CD14-positive monocyte (primary cell): ENCODE measurements around the gene IRF2BP2. TPM values are rescaled to one million over a fixed set of nuclear protein-coding genes. Genes with fewer than 3 reads are reported as not detected.

ENCODE experiments used
- DNase-seq, 3 donors: peaks; one replicate each; pipeline ENCODE4 v3.0.0-alpha.2; 2011 to 2022
- H2AFZ ChIP-seq: 2 replicates; pipeline ENCODE4 v1.6.0; 2012; ENCODE audit warnings: mild to moderate bottlenecking, low read depth, low read length, inconsistent platforms; ENCODE audit not compliant: insufficient read depth, poor library complexity, severe bottlenecking
- H3K27ac ChIP-seq, 2 donors: 1 replicate in 1 of 2; 2 replicates in 1 of 2; pipeline ENCODE4 v1.5.1; 2012 to 2013; ENCODE audit warnings: low read length in 2 of 2, control low read depth in 1 of 2, inconsistent platforms in 1 of 2, low read depth in 1 of 2, mild to moderate bottlenecking in 1 of 2
- H3K27me3 ChIP-seq, 2 donors: one replicate each; pipeline versions ENCODE4 v1.6.0 to v1.6.1; 2011 to 2013; ENCODE audit warnings: low read length in 2 of 2; ENCODE audit not compliant: control insufficient read depth in 2 of 2, insufficient read depth in 2 of 2
- H3K36me3 ChIP-seq, 2 donors: replicated peaks in 1 of 2; 1 replicate in 1 of 2; 2 replicates in 1 of 2; pipeline versions ENCODE4 v1.5.1 to v1.6.1; 2012 to 2013; ENCODE audit warnings: low read length in 2 of 2, control low read depth in 1 of 2, inconsistent platforms in 1 of 2, mild to moderate bottlenecking in 1 of 2; ENCODE audit not compliant: insufficient read depth in 2 of 2, control insufficient read depth in 1 of 2
- H3K4me1 ChIP-seq, 2 donors: 1 replicate in 1 of 2; 2 replicates in 1 of 2; pipeline versions ENCODE4 v1.5.1 to v1.6.1; 2012 to 2013; ENCODE audit warnings: low read length in 2 of 2, control low read depth in 1 of 2, inconsistent platforms in 1 of 2, mild to moderate bottlenecking in 1 of 2, moderate library complexity in 1 of 2; ENCODE audit not compliant: insufficient read depth in 2 of 2, control insufficient read depth in 1 of 2
- H3K4me2 ChIP-seq: replicated peaks from 2 replicates; pipeline ENCODE3; 2012; ENCODE audit warnings: low read length, moderate library complexity, mild to moderate bottlenecking; ENCODE audit not compliant: poor library complexity, severe bottlenecking; ENCODE audit errors: extremely low read depth
- H3K4me3 ChIP-seq, 3 experiments: fragments of 200-600 bp in 1 of 3; sonication (generic) in 1 of 3; replicated peaks in 1 of 3; 1 replicate in 2 of 3; 2 replicates in 1 of 3; pipeline ENCODE4 v1.5.1; 2011 to 2013; ENCODE audit warnings: low read length in 3 of 3, mild to moderate bottlenecking in 3 of 3, control low read depth in 2 of 3, low read depth in 2 of 3, inconsistent platforms in 1 of 3, moderate library complexity in 1 of 3
- H3K79me2 ChIP-seq: 2 replicates; pipeline ENCODE4 v1.6.0; 2012; ENCODE audit warnings: mild to moderate bottlenecking, control low read depth, inconsistent platforms, low read length, moderate library complexity; ENCODE audit not compliant: insufficient read depth
- H3K9ac ChIP-seq: 2 replicates; pipeline ENCODE4 v1.6.0; 2017; ENCODE audit warnings: low read length, mild to moderate bottlenecking; ENCODE audit not compliant: insufficient read depth, poor library complexity, severe bottlenecking
- H3K9me3 ChIP-seq, 2 donors: replicated peaks in 1 of 2; 1 replicate in 1 of 2; 2 replicates in 1 of 2; pipeline versions ENCODE4 v1.5.1 to v1.6.1; 2012 to 2013; ENCODE audit warnings: low read length in 2 of 2, control low read depth in 1 of 2; ENCODE audit not compliant: control insufficient read depth in 1 of 2, insufficient read depth in 1 of 2
- H4K20me1 ChIP-seq: 2 replicates; pipeline ENCODE4 v1.6.0; 2012; ENCODE audit warnings: mild to moderate bottlenecking, low read length, control low read depth, moderate library complexity; ENCODE audit not compliant: insufficient read depth
- H3K27ac Mint-ChIP-seq, 7 donors: one replicate each; pipeline ENCODE4 v1.8.0; 2020; ENCODE audit warnings: mild to moderate bottlenecking in 7 of 7, mixed read lengths in 7 of 7, moderate library complexity in 6 of 7, inconsistent platforms in 2 of 7
- H3K27me3 Mint-ChIP-seq, 3 donors: one replicate each; pipeline ENCODE4 v1.8.0; 2021 to 2022; ENCODE audit warnings: low read depth in 3 of 3, mild to moderate bottlenecking in 3 of 3, mixed read lengths in 3 of 3, moderate library complexity in 3 of 3, inconsistent platforms in 1 of 3
- H3K36me3 Mint-ChIP-seq, 2 donors: one replicate each; pipeline ENCODE4 v1.8.0; 2020; ENCODE audit warnings: mixed read lengths in 2 of 2, inconsistent platforms in 1 of 2, mild to moderate bottlenecking in 1 of 2
- H3K4me1 Mint-ChIP-seq: one replicate; pipeline ENCODE4 v1.8.0; 2020; ENCODE audit warnings: mild to moderate bottlenecking, mixed read lengths
- H3K4me3 Mint-ChIP-seq, 2 donors: one replicate each; pipeline ENCODE4 v1.8.0; 2020; ENCODE audit warnings: mild to moderate bottlenecking in 2 of 2, mixed read lengths in 2 of 2, moderate library complexity in 1 of 2
- H3K9me3 Mint-ChIP-seq, 7 donors: one replicate each; pipeline ENCODE4 v1.8.0; 2020 to 2022; ENCODE audit warnings: mixed read lengths in 7 of 7, mild to moderate bottlenecking in 6 of 7, moderate library complexity in 6 of 7, inconsistent platforms in 2 of 7
- CTCF ChIP-seq: fragments of 200-600 bp; IDR thresholded peaks from one replicate; pipeline ENCODE4 v1.8.0; 2022; ENCODE audit warnings: antibody characterized with exemption, mild to moderate bottlenecking
- WGBS: methylation state at CpG from one replicate; pipeline ENCODE4 v1.1.5; 2013; ENCODE audit warnings: missing lambda C conversion rate; ENCODE audit not compliant: insufficient coverage; 5-methylcytosine and 5-hydroxymethylcytosine counted together
- intact Hi-C, 2 donors: fragments of 100-400 bp; cut with micrococcal nuclease; formaldehyde crosslinking; loops; one replicate each; pipeline versions ENCODE4 v1.15.0 to v1.15.1; 2023
- polyA plus RNA-seq, 3 donors: library from polyadenylated mRNA; depleted of rRNA in 1 of 3; unstranded in 2 of 3; stranded (reverse) in 1 of 3; fragments of 300-500 nt in 2 of 3; fragments of >200 nt in 1 of 3; fragmentation: Illumina TruSeq in 2 of 3; gene quantifications; 1 replicate in 2 of 3; 2 replicates in 1 of 3; pipeline ENCODE4 v1.2.3, GENCODE V29; 2012 to 2021

IRF2BP2 gene
- polyA plus RNA-seq, 3 donors: 22.4 to 656 (median 22.6) TPM

GRCh38 chr1:234627009-234627950 lies 17.3 kb upstream of the IRF2BP2 start:
- H3K27ac ChIP-seq: no peak overlapping the region
- WGBS: 99% methylated on average over 9 of the region's 11 CpGs
- no peaks in the 10 kb centered on the region for H3K36me3 ChIP-seq
- peaks cover 10 to 11% of the 10 kb centered on the region in 2 donors for H3K4me1 ChIP-seq
- H3K9ac ChIP-seq: no peak overlapping the region
- Mint-ChIP-seq H3K4me3 (no peak overlapping the region), H3K27me3 (peaks cover 0 to 2% (median 0%) of the 10 kb centered on the region in 3 donors), H3K9me3 (peaks cover 0 to 2% (median 0%) of the 10 kb centered on the region in 7 donors), H3K4me1 (peaks cover 28% of the 10 kb centered on the region), H3K27ac (no peak overlapping the region), H3K36me3 (peaks cover 0 to 3% of the 10 kb centered on the region in 2 donors)
- no peaks in the 10 kb centered on the region for H3K27me3 ChIP-seq
- intact Hi-C loops: no loop called here
- H2AFZ ChIP-seq: no peak overlapping the region
- H3K79me2 ChIP-seq: no peaks in the 10 kb centered on the region
- H4K20me1 ChIP-seq: no peaks in the 10 kb centered on the region
- no peak overlapping the region for H3K4me2 ChIP-seq
- no peak overlapping the region for H3K4me3 ChIP-seq
- no peak for DNase-seq
- H3K9me3 ChIP-seq: no peaks in the 10 kb centered on the region
- TF ChIP-seq CTCF: no peak

DNA sequence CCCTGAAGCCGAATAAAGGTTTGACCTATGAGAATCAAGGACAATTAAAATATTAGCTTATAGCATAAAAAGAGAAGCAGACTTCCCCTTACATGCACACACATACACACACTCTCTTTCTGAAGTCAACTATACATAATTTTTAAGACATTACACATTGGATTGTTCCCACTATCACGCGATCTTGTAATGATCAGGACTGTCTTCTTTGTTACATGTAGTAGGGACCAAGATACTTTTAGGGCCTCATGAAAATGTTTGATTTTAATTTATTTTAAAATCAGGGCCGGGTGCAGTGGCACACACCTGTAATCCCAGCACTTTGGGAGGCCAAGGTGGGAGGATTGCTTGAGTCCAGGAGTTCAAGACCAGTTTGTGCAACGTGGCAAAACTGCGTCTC lies 16.4 kb upstream of the IRF2BP2 start:
- peaks cover 0 to 3% of the 10 kb centered on the region in 2 donors for H3K36me3 Mint-ChIP-seq
- peaks cover 30% of the 10 kb centered on the region for H3K4me1 Mint-ChIP-seq
- Histone ChIP-seq H2AFZ (no peak overlapping the region), H4K20me1 (no peaks in the 10 kb centered on the region), H3K4me2 (no peak overlapping the region), H3K79me2 (no peaks in the 10 kb centered on the region), H3K36me3 (no peaks in the 10 kb centered on the region), H3K4me3 (no peak overlapping the region), H3K9me3 (no peaks in the 10 kb centered on the region), H3K9ac (no peak overlapping the region), H3K27ac (no peak overlapping the region), H3K27me3 (no peaks in the 10 kb centered on the region), H3K4me1 (peaks cover 10 to 11% of the 10 kb centered on the region in 2 donors)
- intact Hi-C loops: no loop called here
- DNase-seq: no peak
- peak overlapping the region in 1 of 7 donors; percentile 26 for H3K27ac Mint-ChIP-seq
- no peak overlapping the region for H3K4me3 Mint-ChIP-seq
- peaks cover 0 to 2% (median 0%) of the 10 kb centered on the region in 7 donors for H3K9me3 Mint-ChIP-seq
- no peak for TF ChIP-seq CTCF
- H3K27me3 Mint-ChIP-seq: peaks cover 0 to 2% (median 0%) of the 10 kb centered on the region in 3 donors
- 100% methylated on average over 1 of the region's 6 CpGs for WGBS
